ENCODE data around the gene SLC17A9. TPM values are rescaled to one million over a fixed set of nuclear protein-coding genes. Genes with fewer than 3 reads are reported as not detected.

Gene SLC17A9
- total RNA-seq, 1 experiment from 2014 or later: 37.6 TPM

- Histone ChIP-seq H3K4me2 (ENCODE audit: low read length) (no peak overlapping the region), H3K27ac (ENCODE audit: low read depth, low read length) (no peak overlapping the region), H3K9ac (ENCODE audit: low read length) (no peak overlapping the region), H3K9me2 (ENCODE audit: insufficient read depth) (no peaks in the 10 kb centered on the region), H3K36me3 (ENCODE audit: control insufficient read depth in 1 of 2, insufficient read depth in 2 of 2, low read length in 2 of 2) (0 out of 4 replicates have a peak, but pooled peaks cover 0 to 4% of the 10 kb centered on the region in 2 experiments), H2AFZ (ENCODE audit: low read depth, low read length, poor library complexity, severe bottlenecking) (no peak overlapping the region), H3K27me3 (ENCODE audit: insufficient read depth, low read length) (no peaks in the 10 kb centered on the region), H3K9me3 (ENCODE audit: control insufficient read depth in 1 of 2, insufficient read depth in 1 of 2, low read depth in 1 of 2, low read length in 2 of 2) (no peaks in the 10 kb centered on the region), H3K4me1 (ENCODE audit: control insufficient read depth in 1 of 2, insufficient read depth in 2 of 2, low read length in 2 of 2) (peaks cover 5 to 10% of the 10 kb centered on the region in 2 experiments; a peak in 2 of 4 replicates), H4K20me1 (ENCODE audit: insufficient read depth) (no peaks in the 10 kb centered on the region), H3K4me3 (replicated peaks in 1 of 2; ENCODE audit: low read depth in 1 of 2, low read length in 2 of 2) (no peak overlapping the region), H3K79me2 (ENCODE audit: insufficient read depth, low read length) (no peaks in the 10 kb centered on the region)
- ChIA-PET CTCF (interaction anchor here (1.6 kb wide), 1 partner anchor 40 kb away, joined by 5 read pairs; no protein-coding TSS in a partner anchor), RAD21 (ENCODE audit: low non-redundant PET in 1 of 2, low total read pairs in 2 of 2, uncharacterized antibody in 2 of 2, unreplicated experiment in 2 of 2) (no interaction called here), POLR2A (no interaction called here)
- TF ChIP-seq MAX (IDR thresholded peaks at IDR 0.05): no peak
- TF ChIP-seq POLR2AphosphoS5 (IDR thresholded peaks at IDR 0.05; ENCODE audit: low read depth, low read length): no peak
- no peak for TF ChIP-seq SRF (IDR thresholded peaks at IDR 0.05; ENCODE audit: low read depth)
- TF ChIP-seq SP1 (IDR thresholded peaks at IDR 0.05; ENCODE audit: low read depth): no peak
- TF ChIP-seq POLR2A (IDR thresholded peaks at IDR 0.05; ENCODE audit: borderline replicate concordance, extremely low read depth, insufficient read depth, insufficient read length): no peak
- intact Hi-C loops (cut with micrococcal nuclease): no loop called here
- no peak for DNase-seq (ENCODE audit: low read depth, low spot score)
- BruUV-seq (replicated peaks): no TSS peak
- no peak for ATAC-seq
These were observed 16.8 kb downstream of the SLC17A9 start for GRCh38 chr20:62969179-62969760.

GRCh38 chr20:62969939-62970306 is 17.4 kb downstream of the SLC17A9 start:
- BruUV-seq (replicated peaks): no TSS peak
- Histone ChIP-seq H3K4me1 (ENCODE audit: control insufficient read depth in 1 of 2, insufficient read depth in 2 of 2, low read length in 2 of 2) (peaks cover 5 to 10% of the 10 kb centered on the region in 2 experiments; a peak in 2 of 4 replicates), H3K4me3 (replicated peaks in 1 of 2; ENCODE audit: low read depth in 1 of 2, low read length in 2 of 2) (no peak overlapping the region), H4K20me1 (ENCODE audit: insufficient read depth) (no peaks in the 10 kb centered on the region), H3K27me3 (ENCODE audit: insufficient read depth, low read length) (no peaks in the 10 kb centered on the region), H3K4me2 (ENCODE audit: low read length) (no peak overlapping the region), H2AFZ (ENCODE audit: low read depth, low read length, poor library complexity, severe bottlenecking) (no peak overlapping the region), H3K9me2 (ENCODE audit: insufficient read depth) (no peaks in the 10 kb centered on the region), H3K9ac (ENCODE audit: low read length) (no peak overlapping the region), H3K27ac (ENCODE audit: low read depth, low read length) (no peak overlapping the region), H3K36me3 (ENCODE audit: control insufficient read depth in 1 of 2, insufficient read depth in 2 of 2, low read length in 2 of 2) (0 out of 4 replicates have a peak, but pooled peaks cover 0 to 3% of the 10 kb centered on the region in 2 experiments), H3K79me2 (ENCODE audit: insufficient read depth, low read length) (no peaks in the 10 kb centered on the region), H3K9me3 (ENCODE audit: control insufficient read depth in 1 of 2, insufficient read depth in 1 of 2, low read depth in 1 of 2, low read length in 2 of 2) (no peaks in the 10 kb centered on the region)
- ATAC-seq: no peak
- RAD21 ChIA-PET (ENCODE audit: low non-redundant PET in 1 of 2, low total read pairs in 2 of 2, uncharacterized antibody in 2 of 2, unreplicated experiment in 2 of 2): no interaction called here
- intact Hi-C loops (cut with micrococcal nuclease): no loop called here
- POLR2A ChIA-PET: no interaction called here
- CTCF ChIA-PET: interaction anchor here (1.6 kb wide), 1 partner anchor 39 kb away, joined by 5 read pairs; no protein-coding TSS in a partner anchor
- DNase-seq (ENCODE audit: low read depth, low spot score): no peak
- TF ChIP-seq CTCF (IDR thresholded peaks at IDR 0.05 in 2 of 3, conservative IDR thresholded peaks at IDR 0.05 in 1 of 3; ENCODE audit: borderline replicate concordance in 1 of 3, insufficient read depth in 1 of 3, low read depth in 2 of 3, low read length in 2 of 3) (no peak), POLR2A (IDR thresholded peaks at IDR 0.05; ENCODE audit: borderline replicate concordance, extremely low read depth, insufficient read depth, insufficient read length) (no peak), EZH2phosphoT487 (IDR thresholded peaks at IDR 0.05; ENCODE audit: borderline replicate concordance) (no peak), TCF7L2 (IDR thresholded peaks at IDR 0.05; ENCODE audit: borderline replicate concordance, extremely low read depth, insufficient read depth, insufficient read length) (no peak), YY1 (IDR thresholded peaks at IDR 0.05; ENCODE audit: extremely low read depth, insufficient replicate concordance, low read depth, low read length) (no peak), ATF3 (IDR thresholded peaks at IDR 0.05) (no peak), EGR1 (IDR thresholded peaks at IDR 0.05; ENCODE audit: low read depth) (no peak), FOSL1 (IDR thresholded peaks at IDR 0.05; ENCODE audit: low read depth) (no peak), ZFX (IDR thresholded peaks at IDR 0.05) (no peak), RAD21 (IDR thresholded peaks at IDR 0.05; ENCODE audit: low read depth) (no peak), SP1 (IDR thresholded peaks at IDR 0.05; ENCODE audit: low read depth) (no peak)
